RKO (cell line): ENCODE data around the gene KPNA1.

Source experiments
- DNase-seq: peaks from one replicate; pipeline ENCODE4 v3.0.0-alpha.2; 2016; ENCODE audit warnings: low spot score

Gene KPNA1

DNA sequence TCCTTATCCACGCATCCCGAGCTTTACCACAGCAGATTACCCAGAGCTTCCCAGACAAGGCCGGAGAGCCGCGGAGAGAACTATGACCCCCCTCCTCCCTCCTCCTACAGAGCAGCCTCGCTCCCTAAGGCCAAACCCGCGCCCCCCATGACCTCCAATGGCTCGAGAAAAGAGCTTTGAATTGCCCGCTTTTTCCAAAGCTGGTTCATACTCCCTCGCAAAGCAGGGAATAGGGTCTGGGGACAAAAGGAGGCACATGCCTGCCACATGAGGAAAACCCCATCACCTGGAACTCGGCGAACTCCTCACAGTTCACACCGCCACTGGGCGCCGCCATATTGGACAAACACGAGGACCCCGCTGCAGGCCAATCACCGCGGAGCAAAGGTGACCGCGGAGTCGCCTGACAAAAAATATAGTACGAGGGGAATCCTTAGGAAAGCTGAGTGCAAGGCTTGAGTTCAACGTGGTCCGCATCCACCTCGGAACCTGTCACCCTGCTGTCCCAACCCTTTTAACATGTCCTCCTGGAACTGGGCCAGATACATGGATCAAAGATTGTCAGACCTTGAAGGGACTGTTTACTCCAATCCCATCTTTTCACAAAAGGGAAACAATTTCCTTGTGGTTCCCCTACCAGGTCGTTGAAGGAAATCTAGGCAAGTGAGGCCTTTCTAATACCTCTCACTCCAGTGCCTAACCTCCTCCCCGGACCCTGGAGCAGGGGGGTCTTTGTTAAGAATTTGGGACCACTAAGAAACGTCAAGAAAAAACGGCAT lies 131.7 kb downstream of the KPNA1 start, which contains the start of gene MIX23:
MIX23 (minus strand) TSS at position 344 of the 779 bp plus-strand sequence; CDS start at position 337, 7 bp downstream.
- DNase-seq: peak; percentile 92

DNA sequence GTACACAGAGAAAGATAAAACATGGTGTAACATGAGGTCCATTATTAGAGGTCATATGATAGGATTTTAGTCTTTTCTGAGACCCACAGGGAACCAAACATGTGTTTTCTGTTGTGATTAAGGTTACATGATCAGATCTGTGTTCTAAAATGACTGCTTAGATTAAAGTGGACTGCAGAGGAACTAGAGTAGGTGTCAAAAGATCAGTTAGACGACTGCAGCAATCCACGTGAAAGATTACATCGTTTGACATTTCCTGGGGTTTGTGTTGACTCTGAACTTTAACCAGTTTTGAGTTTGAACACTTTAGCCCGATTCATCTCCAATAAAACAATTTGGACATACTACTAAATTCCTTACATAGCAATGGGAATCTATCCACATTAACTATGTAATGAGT lies 136.8 kb downstream of the KPNA1 start:
- no peak for DNase-seq

DNA sequence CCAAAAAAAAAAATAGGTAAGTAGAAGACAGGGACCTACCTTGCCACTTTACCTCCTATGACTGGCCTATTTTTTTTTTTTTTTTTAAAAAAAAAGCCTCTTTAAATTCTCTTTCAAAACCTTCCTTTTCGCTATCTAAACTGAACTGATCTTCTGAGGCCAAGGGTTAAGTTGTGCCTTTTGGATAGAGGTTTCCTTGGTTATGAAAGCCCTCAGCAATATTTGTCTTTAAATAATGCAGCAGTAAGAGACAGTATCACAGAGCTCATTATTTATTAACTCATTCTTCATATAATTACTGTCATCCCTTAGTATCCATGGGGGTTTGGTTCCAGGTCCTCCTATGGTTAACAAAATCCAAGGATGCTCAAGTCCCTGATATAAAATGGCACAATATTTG lies 140.7 kb downstream of the KPNA1 start:
- no peak for DNase-seq
